HL-60/S4 (cell line): ENCODE measurements around the gene CD300LG.
"Not testable (repeated sequence)": the region's sequence is repeated elsewhere in the genome, so short reads cannot be mapped to it uniquely, and the experiment has no call there.

ENCODE experiments used
- in situ Hi-C: fragments of 300-500 bp; cut with MboI; formaldehyde crosslinking; loops from 2 replicates; pipeline ENCODE4 v1.14.3; 2022; ENCODE audit warnings: low sequenced_read_pairs

The CD300LG gene

GRCh38 chr17:43823350-43824084, 23.5 kb upstream of the CD300LG start:
- in situ Hi-C loops = no loop called here

DNA sequence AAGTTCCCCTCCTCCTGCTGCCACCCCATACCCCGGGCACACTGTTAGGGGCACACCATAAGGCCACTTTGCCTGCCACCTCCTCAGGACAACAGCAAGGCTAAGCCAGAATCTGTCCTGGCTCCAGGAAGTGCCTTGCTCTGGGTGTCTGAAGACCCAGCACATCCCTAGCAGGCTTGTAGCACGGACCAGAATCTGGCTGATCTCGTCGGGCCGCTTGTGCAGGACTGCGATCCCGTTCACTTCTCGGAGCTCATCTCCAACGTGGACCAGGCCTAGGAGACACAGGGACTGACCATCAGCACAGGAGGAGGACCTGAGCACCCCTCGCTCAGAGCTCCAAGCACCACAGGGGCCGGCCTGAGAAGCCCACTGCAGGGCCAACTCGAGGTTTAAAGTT, 21.4 kb upstream of the CD300LG start:
- in situ Hi-C loops = no loop called here

DNA sequence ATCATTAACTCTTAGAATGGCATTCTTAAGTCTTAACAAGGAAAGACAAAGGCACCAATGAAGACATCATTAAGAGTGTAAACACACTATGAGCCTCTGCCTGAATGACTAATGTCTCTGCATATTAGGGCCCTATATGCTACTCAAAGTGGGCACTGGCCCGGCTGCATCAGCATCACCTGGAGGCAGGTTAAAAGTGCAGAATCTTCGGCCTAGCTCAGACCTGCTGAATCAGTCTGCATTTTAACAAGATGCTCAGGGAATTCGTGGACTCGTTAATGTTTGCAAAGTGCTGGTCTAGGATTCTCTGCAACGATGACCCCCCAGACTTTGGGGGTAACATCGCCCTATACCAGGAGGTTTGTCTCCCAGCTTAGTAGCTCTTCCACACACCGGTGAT, 20.8 kb upstream of the CD300LG start:
- in situ Hi-C loops = no loop called here

- in situ Hi-C loops = no loop called here
Observed at GRCh38 chr17:43827596-43827995, 19.4 kb upstream of the CD300LG start.

GRCh38 chr17:43829738-43830137, 17.2 kb upstream of the CD300LG start:
- in situ Hi-C loops = no loop called here

- in situ Hi-C loops = no loop called here
Observed at GRCh38 chr17:43830510-43831140, 16.4 kb upstream of the CD300LG start.

DNA sequence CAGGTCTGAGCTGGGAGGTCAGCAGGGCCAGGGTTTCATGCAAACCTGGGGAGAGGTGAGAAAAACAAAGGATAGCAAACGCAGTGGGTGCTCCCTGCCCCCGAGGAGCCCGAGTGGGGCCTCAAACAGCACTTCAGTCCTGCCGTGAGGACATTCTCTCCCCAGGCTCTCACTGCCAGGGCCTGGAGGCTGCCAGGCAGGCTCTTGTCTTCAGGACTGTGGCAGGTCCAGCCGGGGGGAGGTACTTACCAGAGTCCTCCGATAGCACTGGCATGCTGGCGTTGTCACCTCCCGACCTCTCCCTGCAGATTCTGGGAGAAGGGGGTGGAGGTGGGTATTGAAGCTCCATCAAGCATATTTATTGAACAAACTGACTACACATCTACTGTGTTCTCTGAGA, 15.3 kb upstream of the CD300LG start:
- in situ Hi-C loops = no loop called here

- in situ Hi-C loops = no loop called here
Observed at GRCh38 chr17:43832168-43832975, 14.6 kb upstream of the CD300LG start.

- in situ Hi-C loops = no loop called here
Observed at GRCh38 chr17:43832976-43833829, 13.8 kb upstream of the CD300LG start, which contains the start of gene MPP3. Gene MPP3, minus strand, starts transcription at chr17:43833146. Its CDS starts 1,240 bp downstream, at chr17:43831906.

- in situ Hi-C loops = no loop called here
Observed at GRCh38 chr17:43834106-43834505, 12.9 kb upstream of the CD300LG start.

DNA sequence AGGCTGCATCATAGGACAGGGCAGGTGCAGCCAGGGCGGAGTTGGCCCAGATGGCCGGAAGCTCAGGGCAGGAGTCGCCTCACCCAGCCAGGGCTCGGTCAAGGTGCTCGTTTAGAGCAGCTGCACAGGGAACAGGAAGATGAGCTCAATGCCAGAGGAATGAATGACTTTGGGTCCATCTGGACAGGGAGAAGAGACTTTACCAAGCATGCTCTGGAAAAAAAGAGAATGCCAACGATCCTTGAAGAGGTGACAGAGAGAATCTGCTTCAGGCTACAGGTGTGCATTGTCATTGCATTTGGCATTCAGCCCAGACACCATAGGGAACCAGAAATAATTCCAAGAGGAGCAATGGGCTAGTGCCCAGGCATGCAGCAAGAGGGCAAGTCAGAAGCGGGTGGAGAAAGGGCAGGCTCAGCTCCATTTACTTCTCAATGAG, 7.3 kb upstream of the CD300LG start:
- in situ Hi-C loops = no loop called here

DNA sequence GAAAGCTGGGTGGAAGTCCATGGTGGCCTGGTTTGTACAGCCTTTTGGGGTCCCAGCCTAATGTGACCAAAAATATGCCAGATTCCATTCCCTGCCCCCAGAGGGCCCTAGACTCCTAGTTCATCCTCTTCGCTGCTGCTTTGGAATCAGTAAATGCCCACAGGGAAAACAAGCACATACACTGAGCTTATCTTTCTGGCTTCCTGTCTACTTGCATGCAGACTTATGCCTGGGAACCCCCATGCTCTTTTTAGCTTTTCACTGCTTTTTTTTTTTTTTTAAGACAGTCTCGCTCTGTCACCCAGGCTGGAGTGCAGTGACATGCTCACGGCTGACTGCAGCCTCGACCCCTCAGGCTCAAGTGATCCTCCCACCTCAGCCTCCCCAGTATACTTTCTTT, 6.2 kb upstream of the CD300LG start:
- in situ Hi-C loops = no loop called here

- in situ Hi-C loops = no loop called here
Observed at GRCh38 chr17:43841282-43841681, 5.7 kb upstream of the CD300LG start.

- in situ Hi-C loops = not testable (repeated sequence)
Observed at GRCh38 chr17:43842091-43842974, 4.6 kb upstream of the CD300LG start.

GRCh38 chr17:43842975-43843325, 4.0 kb upstream of the CD300LG start:
- in situ Hi-C loops = no loop called here

DNA sequence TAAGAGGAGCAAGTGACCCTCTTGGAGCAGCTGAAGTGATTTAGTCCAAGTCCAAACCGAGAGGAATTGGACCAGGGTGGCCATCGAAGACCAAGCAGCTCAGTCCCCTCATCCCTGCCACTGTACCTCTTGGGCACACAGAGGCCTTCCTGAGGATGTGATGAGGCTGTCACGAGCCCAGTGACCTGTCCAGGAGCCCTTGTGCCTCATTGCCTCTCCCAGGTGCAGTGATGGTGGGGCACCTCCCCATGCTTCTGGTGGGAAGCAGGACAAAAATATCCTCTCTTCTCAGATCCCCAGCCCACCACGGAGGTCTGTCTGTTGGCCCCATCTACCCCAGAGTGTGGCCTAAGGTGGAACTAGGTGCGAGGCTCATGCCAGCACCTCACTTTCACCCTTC, 2.7 kb upstream of the CD300LG start:
- in situ Hi-C loops = no loop called here

GRCh38 chr17:43845766-43846165, 1.2 kb upstream of the CD300LG start:
- in situ Hi-C loops = no loop called here

DNA sequence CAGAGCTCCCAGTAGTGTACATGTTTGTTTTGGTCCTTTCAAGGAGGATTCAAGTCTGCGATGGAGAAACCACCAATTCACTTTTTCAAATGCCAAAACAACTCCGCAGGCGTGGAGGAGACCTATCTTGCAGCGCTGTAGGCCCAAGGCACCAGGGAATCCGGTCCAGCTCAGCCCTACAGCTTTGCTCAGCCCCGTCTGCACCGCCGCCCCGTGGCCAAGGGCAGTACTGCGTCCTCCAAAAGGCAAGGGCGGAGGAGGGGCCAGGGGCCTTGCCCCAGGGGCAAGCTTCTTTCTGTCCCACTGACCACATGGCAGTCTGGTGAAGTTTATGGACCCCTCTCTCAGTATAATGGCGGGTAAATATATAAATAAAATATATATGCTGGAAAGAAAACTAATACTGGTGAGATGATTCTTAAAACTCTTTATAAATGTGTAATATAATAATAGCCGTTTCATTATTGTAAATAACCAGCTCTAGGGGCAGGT, 709 bp upstream of the CD300LG start:
- in situ Hi-C loops = no loop called here

GRCh38 chr17:43848601-43849000, 1.6 kb downstream of the CD300LG start:
- in situ Hi-C loops = no loop called here

GRCh38 chr17:43849116-43849515, 2.1 kb downstream of the CD300LG start:
- in situ Hi-C loops = no loop called here
